GM19099 (cell line): ENCODE results near the gene APMAP.

Experiments
- POLR2A ChIP-seq: IDR thresholded peaks from 3 replicates; pipeline ENCODE4 v1.6.1; 2011; ENCODE audit warnings: low read depth; ENCODE audit not compliant: insufficient read length; ENCODE audit errors: extremely low read depth

Gene APMAP

DNA sequence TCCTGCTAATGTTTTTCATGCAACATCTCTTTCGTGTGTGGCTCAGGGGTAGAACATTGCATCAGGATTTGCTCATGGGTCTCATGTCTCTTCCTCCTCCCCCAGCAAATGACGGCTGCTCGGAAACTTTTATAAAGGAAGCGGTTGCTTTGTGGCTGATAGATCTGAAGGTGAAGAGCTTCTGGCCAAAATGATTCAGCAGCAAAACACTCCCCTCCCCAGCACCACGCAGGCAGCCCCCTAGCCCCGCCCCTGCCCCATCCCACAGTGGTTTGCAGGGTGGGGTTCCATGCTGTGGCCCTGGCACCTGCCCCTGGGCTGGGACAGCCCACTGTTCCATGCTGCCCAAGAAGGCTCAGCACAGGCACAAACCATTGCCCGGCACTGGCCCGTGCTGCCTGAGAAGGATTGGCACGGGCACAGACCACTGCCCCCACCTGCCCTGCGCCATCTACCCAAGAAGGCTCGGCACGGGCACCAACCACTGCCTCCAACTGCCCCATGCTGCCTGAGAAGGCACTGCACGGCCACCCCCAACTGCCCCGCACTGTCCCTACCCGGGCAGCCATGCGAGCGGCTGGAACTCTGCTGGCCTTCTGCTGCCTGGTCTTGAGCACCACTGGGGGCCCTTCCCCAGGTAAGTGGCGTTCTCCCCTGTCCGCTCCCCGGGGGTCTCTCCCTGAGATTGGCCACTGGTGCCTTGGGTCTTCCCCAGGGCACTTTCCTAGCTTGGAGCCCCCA lies 43.4 kb downstream of the APMAP start, which contains the start of gene CST7:
CST7 (plus strand) TSS at position 331 of the 741 bp plus-strand sequence; CDS start at position 568, 237 bp downstream.
- no peak for TF ChIP-seq POLR2A

DNA sequence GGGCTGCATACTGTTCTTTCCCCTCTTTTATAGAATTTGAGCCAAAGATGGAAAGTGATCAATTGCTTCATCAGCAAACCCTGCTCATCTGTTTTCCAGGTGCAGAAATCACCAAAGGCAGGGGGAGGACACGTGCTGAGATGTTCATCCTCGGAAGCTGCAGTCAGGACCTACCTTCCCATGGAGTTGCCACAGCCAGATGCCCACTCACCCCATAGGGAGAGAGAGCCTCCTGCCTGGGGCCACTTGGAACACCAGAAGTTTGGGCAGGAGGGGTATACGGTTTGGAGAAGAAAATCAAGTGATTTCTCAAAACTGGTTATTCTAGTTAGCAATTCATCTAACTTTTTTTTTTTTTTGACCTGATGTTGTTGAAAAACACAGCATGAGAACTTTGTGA lies 48.8 kb downstream of the APMAP start:
- TF ChIP-seq POLR2A = no peak

DNA sequence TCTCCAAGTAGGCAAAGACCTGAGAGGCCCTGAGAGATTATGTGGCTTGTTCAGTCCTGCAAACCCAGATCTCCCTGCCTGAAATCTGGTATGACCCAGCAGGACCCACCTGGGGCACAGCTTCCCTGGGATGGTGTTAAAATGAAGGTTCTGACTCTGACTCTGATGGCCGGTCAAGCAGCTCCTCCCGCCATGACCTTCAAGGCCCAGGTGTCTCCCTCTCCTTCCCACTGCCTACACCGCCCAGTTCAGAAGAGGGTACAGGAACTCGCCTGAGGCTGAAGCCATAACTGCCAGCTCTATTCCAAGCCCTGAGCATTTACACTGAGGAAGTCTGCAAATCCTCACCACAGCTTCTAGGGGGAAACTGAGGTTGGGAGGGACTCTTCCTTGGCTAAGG lies 49.4 kb downstream of the APMAP start:
- no peak for TF ChIP-seq POLR2A

- no peak for TF ChIP-seq POLR2A
Measured at GRCh38 chr20:24942679-24943078, 49.9 kb downstream of the APMAP start.

DNA sequence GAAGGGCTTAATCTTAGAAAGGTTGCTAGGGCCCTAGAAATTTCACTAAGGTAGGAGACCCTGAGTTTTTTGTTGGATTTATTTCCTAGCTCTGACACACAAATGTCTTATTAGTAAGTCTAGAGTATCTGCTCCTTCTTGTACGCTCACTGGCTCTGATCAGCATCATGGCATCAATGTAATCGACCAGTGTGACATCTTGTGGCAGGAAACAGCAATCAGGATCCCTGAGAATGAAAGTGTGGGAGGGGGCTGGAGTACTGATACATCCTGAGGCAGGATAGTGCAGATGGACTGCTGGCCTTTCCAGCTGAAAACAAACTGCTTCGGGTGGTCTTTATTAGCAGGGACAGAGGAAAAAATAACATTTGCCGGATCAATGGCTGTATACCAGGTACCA lies 53.5 kb downstream of the APMAP start:
- no peak for TF ChIP-seq POLR2A

- TF ChIP-seq POLR2A = no peak
Measured at GRCh38 chr20:24938498-24938897, 54.1 kb downstream of the APMAP start.

DNA sequence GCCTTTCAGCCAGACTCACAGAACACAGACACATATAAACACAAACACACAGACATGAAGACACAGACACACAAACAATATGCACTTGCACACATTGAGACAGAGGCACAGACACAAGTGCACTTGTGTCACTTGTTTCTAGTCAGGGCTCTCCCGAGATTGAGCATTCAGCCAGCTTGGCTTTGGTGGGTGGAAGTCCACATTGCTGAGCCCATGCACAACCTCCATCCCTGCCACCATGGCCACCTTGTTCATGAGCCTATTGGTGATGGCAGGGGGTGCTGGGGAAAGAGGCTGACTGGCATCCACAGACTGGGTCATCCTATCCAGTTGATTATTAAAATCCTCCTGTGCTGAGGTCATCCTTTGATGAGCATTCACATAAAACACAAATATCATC lies 55.0 kb downstream of the APMAP start:
- no peak for TF ChIP-seq POLR2A

- no peak for TF ChIP-seq POLR2A
Measured at GRCh38 chr20:24936526-24937407, 55.8 kb downstream of the APMAP start.

DNA sequence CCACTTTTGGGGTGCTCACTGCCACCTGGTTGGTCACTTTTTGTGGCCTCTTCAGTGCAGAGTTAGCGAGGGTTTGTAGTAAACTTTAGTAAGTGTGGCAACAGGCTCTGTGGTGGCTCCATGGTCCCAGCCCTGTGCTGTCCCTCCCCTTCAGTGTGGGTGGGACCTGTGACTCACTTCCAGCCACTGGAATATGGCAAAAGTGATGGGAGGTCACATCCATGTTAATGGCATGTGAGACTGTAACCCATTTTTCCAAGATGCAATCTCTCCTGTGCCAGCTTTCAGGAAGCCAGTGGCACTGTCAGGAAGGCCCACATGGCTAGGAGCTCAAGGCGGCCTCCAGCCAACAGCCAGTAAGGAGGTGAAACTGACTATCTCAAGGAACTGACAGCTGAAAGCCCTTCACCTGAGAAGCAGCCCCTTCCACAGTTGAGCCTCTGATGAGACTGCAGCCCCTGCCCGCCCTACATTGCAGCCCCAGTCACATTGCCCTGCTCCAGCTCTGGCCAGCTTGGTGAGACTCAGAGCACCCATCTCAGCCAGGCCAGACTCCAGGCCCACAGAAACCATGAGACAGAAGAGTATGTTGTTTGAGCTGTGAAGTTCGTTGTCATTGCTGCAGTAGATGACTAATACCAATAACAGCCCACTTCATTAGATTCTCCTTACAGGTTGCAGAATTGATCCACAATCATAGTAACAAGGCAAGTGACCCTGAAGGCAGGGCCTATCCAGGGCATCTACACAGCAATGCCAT lies 56.6 kb downstream of the APMAP start:
- no peak for TF ChIP-seq POLR2A

- TF ChIP-seq POLR2A = no peak
Measured at GRCh38 chr20:24935140-24935539, 57.4 kb downstream of the APMAP start.

GRCh38 chr20:24934716-24935115 lies 57.8 kb downstream of the APMAP start:
- no peak for TF ChIP-seq POLR2A

- no peak for TF ChIP-seq POLR2A
Measured at GRCh38 chr20:24934101-24934661, 58.4 kb downstream of the APMAP start.

- TF ChIP-seq POLR2A = no peak
Measured at GRCh38 chr20:24933266-24933908, 59.2 kb downstream of the APMAP start.
